ENCODE measurements around the gene KCNC1. TPM values are rescaled to one million over a fixed set of nuclear protein-coding genes. Genes with fewer than 3 reads are reported as not detected.

KCNC1 gene
- total and polyA plus RNA-seq, 5 donors: 0.06 to 0.16 (median 0.09) TPM; not detected in 2

- no peak for ATAC-seq
- Histone ChIP-seq H3K27ac (ENCODE audit: low read length) (no peak overlapping the region), H3K27me3 (ENCODE audit: control insufficient read depth, insufficient read depth) (no peaks in the 10 kb centered on the region), H3K9me3 (ENCODE audit: control insufficient read depth, low read length) (no peaks in the 10 kb centered on the region), H3K4me3 (ENCODE audit: low read length) (no peak overlapping the region), H3K4me1 (ENCODE audit: control insufficient read depth, insufficient read depth, low read length) (peaks cover 4% of the 10 kb centered on the region)
- DNase-seq: no peak
- WGBS: 58% methylated on average over 2 of the region's 2 CpGs
- intact Hi-C loops (cut with DNase I): loop anchor here in 3 of 4 donors (2.0 to 5.0 kb wide), 3 partner anchors 247 to 251 kb away; no protein-coding TSS in a partner anchor
These were observed 4.4 kb upstream of the KCNC1 start for GRCh38 chr11:17730137-17730536.

GRCh38 chr11:17730608-17731462 is 3.7 kb upstream of the KCNC1 start:
- peak; percentile 80 to 86 for ATAC-seq
- no peak overlapping the region for H3K27ac ChIP-seq (ENCODE audit: low read length)

GRCh38 chr11:17733261-17733660 is 1.3 kb upstream of the KCNC1 start:
- no peaks in the 10 kb centered on the region for H3K9me3 ChIP-seq (ENCODE audit: control insufficient read depth, low read length)
- ATAC-seq (no peak), DNase-seq (no peak)
- intact Hi-C loops (cut with DNase I): loop anchor here in 1 of 4 donors (5.0 kb wide), 1 partner anchor 244 kb away; no protein-coding TSS in a partner anchor
- peaks cover 4% of the 10 kb centered on the region for H3K4me1 ChIP-seq (ENCODE audit: control insufficient read depth, insufficient read depth, low read length)
- H3K27ac ChIP-seq (ENCODE audit: low read length): no peak overlapping the region
- no peak overlapping the region for H3K4me3 ChIP-seq (ENCODE audit: low read length)
- no peaks in the 10 kb centered on the region for H3K27me3 ChIP-seq (ENCODE audit: control insufficient read depth, insufficient read depth)
- 80% methylated on average over 4 of the region's 4 CpGs for WGBS

More at GRCh38 chr11:17730608-17731462, 3.7 kb upstream of the KCNC1 start:
- DNase-seq: peak; percentile 75 to 91 (median 89)
- 15% methylated on average over 9 of the region's 9 CpGs for WGBS
- H3K9me3 ChIP-seq (ENCODE audit: control insufficient read depth, low read length): no peaks in the 10 kb centered on the region
- H3K27me3 ChIP-seq (ENCODE audit: control insufficient read depth, insufficient read depth): no peaks in the 10 kb centered on the region
- H3K4me3 ChIP-seq (ENCODE audit: low read length): no peak overlapping the region
- H3K4me1 ChIP-seq (ENCODE audit: control insufficient read depth, insufficient read depth, low read length): peaks cover 4% of the 10 kb centered on the region
- intact Hi-C loops (cut with DNase I): loop anchor here (1.0 to 5.0 kb wide), 4 partner anchors 246 to 250 kb away; no protein-coding TSS in a partner anchor

- no peaks in the 10 kb centered on the region for H3K27me3 ChIP-seq (ENCODE audit: control insufficient read depth, insufficient read depth)
- 1% methylated on average over 73 of the region's 73 CpGs for WGBS
- H3K9me3 ChIP-seq (ENCODE audit: control insufficient read depth, low read length): no peaks in the 10 kb centered on the region
- H3K4me3 ChIP-seq (ENCODE audit: low read length): peak overlapping the region; percentile 53
- DNase-seq: peak; percentile 75 to 91 (median 90)
- intact Hi-C loops (cut with DNase I): loop anchor here in 1 of 4 donors (5.0 kb wide), 1 partner anchor 242 kb away; no protein-coding TSS in a partner anchor
- H3K27ac ChIP-seq (ENCODE audit: low read length): no peak overlapping the region
- H3K4me1 ChIP-seq (ENCODE audit: control insufficient read depth, insufficient read depth, low read length): peaks cover 4% of the 10 kb centered on the region
- ATAC-seq: peak; percentile 84 to 85
These were observed 621 bp downstream of the KCNC1 start for GRCh38 chr11:17734986-17735817.

GRCh38 chr11:17735818-17736578 is 1.4 kb downstream of the KCNC1 start:
- WGBS: 8% methylated on average over 102 of the region's 102 CpGs
- Histone ChIP-seq H3K27ac (ENCODE audit: low read length) (no peak overlapping the region), H3K4me1 (ENCODE audit: control insufficient read depth, insufficient read depth, low read length) (peaks cover 4% of the 10 kb centered on the region), H3K9me3 (ENCODE audit: control insufficient read depth, low read length) (no peaks in the 10 kb centered on the region), H3K4me3 (ENCODE audit: low read length) (no peak overlapping the region), H3K27me3 (ENCODE audit: control insufficient read depth, insufficient read depth) (no peaks in the 10 kb centered on the region)
- DNase-seq (no peak), ATAC-seq (no peak)
- intact Hi-C loops (cut with DNase I): no loop called here

- Histone ChIP-seq H3K4me3 (ENCODE audit: low read length) (no peak overlapping the region), H3K9me3 (ENCODE audit: control insufficient read depth, low read length) (no peaks in the 10 kb centered on the region), H3K4me1 (ENCODE audit: control insufficient read depth, insufficient read depth, low read length) (peaks cover 4% of the 10 kb centered on the region), H3K27me3 (ENCODE audit: control insufficient read depth, insufficient read depth) (no peaks in the 10 kb centered on the region), H3K27ac (ENCODE audit: low read length) (no peak overlapping the region)
- no peak for DNase-seq
- intact Hi-C loops (cut with DNase I): no loop called here
- ATAC-seq: no peak
- WGBS: 18% methylated on average over 12 of the region's 12 CpGs
These were observed 2.0 kb downstream of the KCNC1 start for GRCh38 chr11:17736579-17736893.

- H3K27me3 ChIP-seq (ENCODE audit: control insufficient read depth, insufficient read depth): no peaks in the 10 kb centered on the region
- DNase-seq: no peak
- 47% methylated on average over 15 of the region's 15 CpGs for WGBS
- H3K4me3 ChIP-seq (ENCODE audit: low read length): no peak overlapping the region
- intact Hi-C loops (cut with DNase I): no loop called here
- H3K27ac ChIP-seq (ENCODE audit: low read length): no peak overlapping the region
- H3K9me3 ChIP-seq (ENCODE audit: control insufficient read depth, low read length): no peaks in the 10 kb centered on the region
- no peak for ATAC-seq
- H3K4me1 ChIP-seq (ENCODE audit: control insufficient read depth, insufficient read depth, low read length): peaks cover 4% of the 10 kb centered on the region
These were observed 2.6 kb downstream of the KCNC1 start for GRCh38 chr11:17736930-17737817.

- peaks cover 4% of the 10 kb centered on the region for H3K4me1 ChIP-seq (ENCODE audit: control insufficient read depth, insufficient read depth, low read length)
- H3K27ac ChIP-seq (ENCODE audit: low read length): no peak overlapping the region
- no peaks in the 10 kb centered on the region for H3K27me3 ChIP-seq (ENCODE audit: control insufficient read depth, insufficient read depth)
- H3K9me3 ChIP-seq (ENCODE audit: control insufficient read depth, low read length): no peaks in the 10 kb centered on the region
- WGBS: 39% methylated on average over 10 of the region's 10 CpGs
- no peak overlapping the region for H3K4me3 ChIP-seq (ENCODE audit: low read length)
- DNase-seq (no peak), ATAC-seq (no peak)
- intact Hi-C loops (cut with DNase I): no loop called here
These were observed 3.8 kb downstream of the KCNC1 start for GRCh38 chr11:17738151-17738973.

- intact Hi-C loops (cut with DNase I): no loop called here
- Histone ChIP-seq H3K4me1 (ENCODE audit: control insufficient read depth, insufficient read depth, low read length) (no peaks in the 10 kb centered on the region), H3K27me3 (ENCODE audit: control insufficient read depth, insufficient read depth) (no peaks in the 10 kb centered on the region), H3K9me3 (ENCODE audit: control insufficient read depth, low read length) (no peaks in the 10 kb centered on the region), H3K27ac (ENCODE audit: low read length) (no peak overlapping the region), H3K4me3 (ENCODE audit: low read length) (no peak overlapping the region)
- ATAC-seq (no peak), DNase-seq (no peak)
- WGBS: 61% methylated on average over 6 of the region's 6 CpGs
These were observed 5.4 kb downstream of the KCNC1 start for GRCh38 chr11:17739945-17740338.
